Natural killer cell (primary cell): ENCODE data around the gene SLC1A2. TPM values are rescaled to one million over a fixed set of nuclear protein-coding genes. Genes with fewer than 3 reads are reported as not detected.
A peak's percentile ranks its signal among the peaks of the same experiment; 100 is the strongest.

Experiments used
- ATAC-seq, 3 donors: fragments of 150-1000 bp in 2 of 3; fragments of 200-7000 bp in 1 of 3; cut with Tn5 transposase; 1 replicate in 1 of 3; 2 replicates in 2 of 3; pipeline ENCODE4 v1.10.0; 2021; ENCODE audit warnings: mild to moderate bottlenecking in 2 of 3, moderate library complexity in 2 of 3
- DNase-seq, 2 donors: peaks; one replicate each; pipeline versions ENCODE4 v3.0.0 to v3.0.0-alpha.2; 2013 to 2021; ENCODE audit warnings: mixed read lengths in 1 of 2
- H3K27ac ChIP-seq: one replicate; pipeline ENCODE4 v1.5.1; 2013; ENCODE audit warnings: mild to moderate bottlenecking, low read length
- H3K27me3 ChIP-seq: one replicate; pipeline ENCODE4 v1.6.1; 2013; ENCODE audit warnings: low read length; ENCODE audit not compliant: control insufficient read depth, insufficient read depth
- H3K36me3 ChIP-seq: one replicate; pipeline ENCODE4 v1.6.1; 2013; ENCODE audit warnings: low read length; ENCODE audit not compliant: control insufficient read depth, insufficient read depth
- H3K4me1 ChIP-seq: one replicate; pipeline ENCODE4 v1.6.1; 2013; ENCODE audit warnings: low read length; ENCODE audit not compliant: control insufficient read depth, insufficient read depth
- H3K4me3 ChIP-seq: one replicate; pipeline ENCODE4 v1.5.1; 2013; ENCODE audit warnings: low read length
- H3K9me3 ChIP-seq: one replicate; pipeline ENCODE4 v1.6.1; 2013; ENCODE audit warnings: low read length; ENCODE audit not compliant: control insufficient read depth, insufficient read depth
- H3K27ac Mint-ChIP-seq, 2 donors: one replicate each; pipeline ENCODE4 v1.8.0; 2022; ENCODE audit warnings: mild to moderate bottlenecking in 2 of 2, mixed read lengths in 2 of 2, moderate library complexity in 1 of 2
- H3K27me3 Mint-ChIP-seq, 2 donors: one replicate each; pipeline ENCODE4 v1.8.0; 2022; ENCODE audit warnings: low read depth in 2 of 2, mixed read lengths in 2 of 2
- H3K36me3 Mint-ChIP-seq: one replicate; pipeline ENCODE4 v1.8.0; 2022; ENCODE audit warnings: mixed read lengths
- H3K4me1 Mint-ChIP-seq, 2 donors: one replicate each; pipeline ENCODE4 v1.8.0; 2022; ENCODE audit warnings: mixed read lengths in 2 of 2
- H3K4me3 Mint-ChIP-seq: one replicate; pipeline ENCODE4 v1.8.0; 2022; ENCODE audit warnings: mild to moderate bottlenecking, moderate library complexity, mixed read lengths
- H3K9me3 Mint-ChIP-seq, 2 donors: one replicate each; pipeline ENCODE4 v1.8.0; 2022; ENCODE audit warnings: mixed read lengths in 2 of 2
- CTCF ChIP-seq: fragments of 200-600 bp; IDR thresholded peaks from one replicate; pipeline ENCODE4 v1.8.0; 2022; ENCODE audit warnings: antibody characterized with exemption
- WGBS: methylation state at CpG from one replicate; pipeline ENCODE4 v1.1.7; 2013; ENCODE audit warnings: missing lambda C conversion rate; ENCODE audit not compliant: insufficient coverage; 5-methylcytosine and 5-hydroxymethylcytosine counted together
- intact Hi-C: fragments of 100-400 bp; cut with micrococcal nuclease; formaldehyde crosslinking; loops from one replicate; pipeline ENCODE4 v1.14.2; 2022
- total RNA-seq, 4 donors: library from RNA; stranded (reverse); fragments of 120-200 nt in 1 of 4; gene quantifications; one replicate each; pipeline versions ENCODE4 v1.2.3 to v1.2.4, GENCODE V29; 2013 to 2022

SLC1A2 gene
- total RNA-seq, 3 donors from 2014 or later (not counting 1 experiment from before 2014, with no cell fraction given): 0.02 TPM; not detected in 2

- Mint-ChIP-seq H3K4me3 (no peak overlapping the region), H3K4me1 (peaks cover 6% of the 10 kb centered on the region in 2 donors), H3K36me3 (no peaks in the 10 kb centered on the region), H3K27me3 (peaks cover 7 to 8% of the 10 kb centered on the region in 2 donors), H3K9me3 (no peaks in the 10 kb centered on the region), H3K27ac (no peak overlapping the region)
- no peak for TF ChIP-seq CTCF
- ATAC-seq: no peak
- DNase-seq: no peak
- WGBS: 97% methylated on average over 3 of the region's 4 CpGs
- Histone ChIP-seq H3K27ac (no peak overlapping the region), H3K9me3 (no peaks in the 10 kb centered on the region), H3K4me1 (peaks cover 3% of the 10 kb centered on the region), H3K4me3 (no peak overlapping the region), H3K27me3 (no peaks in the 10 kb centered on the region), H3K36me3 (no peaks in the 10 kb centered on the region)
- intact Hi-C loops: no loop called here
These were observed 69.5 kb downstream of the SLC1A2 start for GRCh38 chr11:35349897-35350296.

GRCh38 chr11:35348898-35349687 is 70.3 kb downstream of the SLC1A2 start:
- H3K4me3 Mint-ChIP-seq: no peak overlapping the region
- peak in 1 of 2 donors; percentile 19 for DNase-seq
- no peak overlapping the region for H3K27ac Mint-ChIP-seq
- peaks cover 6 to 11% of the 10 kb centered on the region in 2 donors for H3K4me1 Mint-ChIP-seq
- peaks cover 7 to 8% of the 10 kb centered on the region in 2 donors for H3K27me3 Mint-ChIP-seq
- TF ChIP-seq CTCF: no peak
- 85% methylated on average over 6 of the region's 10 CpGs for WGBS
- Histone ChIP-seq H3K9me3 (no peaks in the 10 kb centered on the region), H3K36me3 (no peaks in the 10 kb centered on the region), H3K4me1 (peaks cover 3% of the 10 kb centered on the region), H3K27ac (no peak overlapping the region), H3K4me3 (no peak overlapping the region), H3K27me3 (no peaks in the 10 kb centered on the region)
- no peak for ATAC-seq
- intact Hi-C loops: no loop called here
- H3K36me3 Mint-ChIP-seq: no peaks in the 10 kb centered on the region
- H3K9me3 Mint-ChIP-seq: no peaks in the 10 kb centered on the region

GRCh38 chr11:35347921-35348331 is 71.4 kb downstream of the SLC1A2 start:
- peaks cover 9% of the 10 kb centered on the region for H3K4me1 ChIP-seq
- ATAC-seq: no peak
- H3K4me1 Mint-ChIP-seq: peaks cover 12 to 22% of the 10 kb centered on the region in 2 donors
- H3K4me3 Mint-ChIP-seq: no peak overlapping the region
- DNase-seq: no peak
- H3K9me3 Mint-ChIP-seq: no peaks in the 10 kb centered on the region
- H3K36me3 ChIP-seq: no peaks in the 10 kb centered on the region
- no peak overlapping the region for H3K4me3 ChIP-seq
- H3K9me3 ChIP-seq: no peaks in the 10 kb centered on the region
- H3K27ac Mint-ChIP-seq: no peak overlapping the region
- no peak overlapping the region for H3K27ac ChIP-seq
- no peaks in the 10 kb centered on the region for H3K27me3 ChIP-seq
- no peaks in the 10 kb centered on the region for H3K36me3 Mint-ChIP-seq
- WGBS: 84% methylated on average over 1 of the region's 1 CpG
- no peak for TF ChIP-seq CTCF
- peaks cover 7 to 8% of the 10 kb centered on the region in 2 donors for H3K27me3 Mint-ChIP-seq
- intact Hi-C loops: no loop called here
